Left ventricle myocardium superior (tissue), 1 donor: Measurements from ENCODE around the gene GATC. TPM values are rescaled to one million over a fixed set of nuclear protein-coding genes. Genes with fewer than 3 reads are reported as not detected.

Experiments used
- ATAC-seq: fragments of 200-7000 bp; cut with Tn5 transposase; one replicate; pipeline ENCODE4 v1.9.1; 2020; ENCODE audit warnings: mild to moderate bottlenecking, moderate library complexity
- DNase-seq: peaks from one replicate; pipeline ENCODE4 v3.0.0-alpha.2; 2020
- intact Hi-C: fragments of 100-400 bp; cut with micrococcal nuclease; formaldehyde crosslinking; loops from one replicate; pipeline ENCODE4 v1.11.0; 2022
- long read RNA-seq: library from polyadenylated mRNA; unstranded; transcript quantifications from one replicate; pipeline ENCODE4 v2.0.0, GENCODE V29; 2021
- total RNA-seq: library from RNA; stranded (reverse); fragmentation: NEBNext Ultra II Directional; extraction: Animal tissue kit (Norgen Biotek cat#: 25700); gene quantifications from one replicate; pipeline ENCODE4 v1.2.1, GENCODE V29; 2021
- donor health status: DM: no; HTN: yes; CAD: no; lungs with severe emphysema.

Gene GATC, protein sequence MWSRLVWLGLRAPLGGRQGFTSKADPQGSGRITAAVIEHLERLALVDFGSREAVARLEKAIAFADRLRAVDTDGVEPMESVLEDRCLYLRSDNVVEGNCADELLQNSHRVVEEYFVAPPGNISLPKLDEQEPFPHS
- 13.1 TPM for total RNA-seq
- long read RNA-seq, full-length matches to known transcripts: 7 of 11 reads
- long read RNA-seq, partial matches to known transcripts: 0 of 11 reads
- long read RNA-seq, other reads (novel, unspliced or antisense): 4 of 11 reads

DNA sequence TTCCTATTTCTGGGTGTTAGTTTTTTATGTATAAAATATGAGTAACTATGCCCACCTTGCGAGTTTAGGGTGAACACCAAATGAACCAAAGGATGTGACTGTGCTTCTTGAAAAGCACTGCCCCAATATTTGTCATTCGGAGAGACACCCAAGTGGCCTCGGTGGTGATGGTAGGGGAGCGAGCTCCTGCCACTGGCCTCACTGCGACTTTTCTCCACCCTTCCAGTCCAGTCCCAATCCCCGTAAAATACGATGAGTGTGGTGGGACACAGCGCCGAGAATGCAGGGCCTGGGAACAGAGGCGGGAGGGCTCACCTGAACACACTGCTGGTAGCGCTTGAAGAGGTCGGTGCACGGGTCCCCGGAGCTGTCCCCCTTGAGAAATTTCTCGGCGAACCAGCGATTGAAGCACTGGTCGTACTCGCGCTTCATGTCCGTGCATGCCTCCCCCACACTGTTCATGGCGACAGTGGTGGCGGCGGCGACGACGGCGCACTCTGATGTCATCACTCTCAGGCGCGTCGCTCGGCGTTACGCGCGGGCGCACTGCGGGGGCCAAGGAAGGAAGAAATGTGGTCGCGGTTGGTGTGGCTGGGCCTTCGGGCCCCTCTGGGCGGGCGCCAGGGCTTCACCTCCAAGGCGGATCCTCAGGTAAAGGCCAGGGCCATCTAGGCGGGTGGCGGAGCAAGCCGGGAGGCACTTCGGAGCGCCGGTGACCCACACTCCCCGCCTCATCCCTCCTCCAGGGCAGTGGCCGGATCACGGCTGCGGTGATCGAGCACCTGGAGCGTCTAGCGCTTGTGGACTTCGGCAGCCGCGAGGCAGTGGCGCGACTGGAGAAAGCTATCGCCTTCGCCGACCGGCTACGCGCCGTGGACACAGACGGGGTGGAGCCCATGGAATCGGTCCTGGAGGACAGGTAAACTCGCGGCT is at the start of gene GATC, which contains the start of gene TRIAP1:
Gene GATC, plus strand, starts transcription at position 534 of the 933 bp plus-strand sequence. Its CDS starts 37 bp downstream, at position 571.
Gene TRIAP1, minus strand, starts transcription at position 474 of the 933 bp plus-strand sequence. Its CDS starts 12 bp downstream, at position 462.
- intact Hi-C loops: no loop called here
- DNase-seq: peak; percentile 90
- ATAC-seq: peak; percentile 98

DNA sequence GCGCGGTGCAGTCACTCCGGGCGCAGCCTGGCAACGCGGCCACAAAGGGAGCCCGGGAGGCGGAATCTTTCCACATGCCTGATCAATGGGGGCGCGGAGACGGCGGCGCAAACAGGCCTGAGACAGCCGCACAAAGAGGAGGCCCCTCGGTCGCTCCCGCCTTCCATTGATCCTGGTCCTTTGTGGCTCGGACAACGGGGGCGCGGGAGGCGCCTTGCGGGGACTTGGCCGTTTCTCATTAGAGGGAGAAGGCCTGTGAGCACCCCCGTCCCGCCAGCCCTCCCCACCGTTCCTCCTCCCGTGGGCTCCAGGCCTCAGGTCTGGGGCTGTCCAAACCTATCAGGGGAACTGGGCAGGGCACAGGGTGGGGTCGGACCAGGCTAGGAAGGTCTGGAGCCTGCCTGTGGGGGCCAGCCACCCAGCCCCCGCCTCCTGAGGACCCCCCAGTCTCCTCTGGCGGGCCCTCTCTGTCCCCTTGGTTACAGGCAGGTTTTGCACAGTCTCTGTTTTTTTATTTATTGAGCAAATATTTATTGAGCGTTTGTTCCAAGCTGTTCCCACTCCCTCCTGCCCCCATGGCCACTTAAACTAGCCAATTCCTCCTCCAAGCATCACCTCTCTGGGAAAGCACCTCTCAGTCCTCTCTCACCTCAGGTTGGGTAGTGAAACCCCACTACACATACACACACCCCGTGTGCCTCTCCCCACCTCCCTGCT is 48.3 kb upstream of the GATC start:
- DNase-seq (no peak), ATAC-seq (no peak)
- intact Hi-C loops: no loop called here

DNA sequence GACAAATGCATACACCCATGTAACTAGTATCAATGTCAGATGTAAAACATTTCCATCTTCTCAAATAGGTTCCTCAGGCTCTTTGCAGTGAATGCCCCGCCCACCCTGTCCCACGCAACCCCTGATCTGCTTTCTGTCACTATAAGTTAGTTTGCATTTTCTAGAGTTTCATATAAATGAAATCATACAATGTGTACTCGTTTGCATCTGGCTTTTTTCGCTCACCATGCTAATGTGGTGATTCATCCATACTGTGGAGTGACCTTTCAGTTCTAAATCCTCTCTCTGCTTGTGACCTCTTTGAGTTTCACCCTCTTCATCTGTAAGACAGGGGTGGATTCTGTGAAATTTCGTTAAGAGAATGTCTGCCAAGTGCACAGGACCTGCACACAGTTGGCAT is 46.7 kb upstream of the GATC start:
- DNase-seq (no peak), ATAC-seq (no peak)
- intact Hi-C loops: no loop called here

DNA sequence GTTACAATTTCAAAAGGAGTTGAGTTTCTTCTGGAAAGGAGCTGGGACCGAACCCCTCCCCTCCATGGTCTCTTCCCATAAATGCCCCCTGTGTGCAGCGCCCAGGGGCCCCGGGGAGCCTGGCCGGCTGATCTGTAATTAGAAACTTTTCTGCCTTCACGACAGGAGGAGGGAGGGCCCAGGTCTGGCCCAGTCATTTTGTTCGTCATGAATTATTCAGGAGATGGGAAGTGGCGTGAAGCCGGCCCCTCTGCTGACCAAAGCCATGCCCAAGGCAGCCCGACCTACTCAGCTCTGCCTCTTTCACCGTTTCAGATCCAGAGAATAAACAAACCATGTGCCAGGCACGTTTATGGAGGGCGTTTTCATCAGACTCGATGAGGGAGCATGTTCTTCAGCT is 44.0 kb upstream of the GATC start:
- ATAC-seq (no peak), DNase-seq (no peak)
- intact Hi-C loops: no loop called here

DNA sequence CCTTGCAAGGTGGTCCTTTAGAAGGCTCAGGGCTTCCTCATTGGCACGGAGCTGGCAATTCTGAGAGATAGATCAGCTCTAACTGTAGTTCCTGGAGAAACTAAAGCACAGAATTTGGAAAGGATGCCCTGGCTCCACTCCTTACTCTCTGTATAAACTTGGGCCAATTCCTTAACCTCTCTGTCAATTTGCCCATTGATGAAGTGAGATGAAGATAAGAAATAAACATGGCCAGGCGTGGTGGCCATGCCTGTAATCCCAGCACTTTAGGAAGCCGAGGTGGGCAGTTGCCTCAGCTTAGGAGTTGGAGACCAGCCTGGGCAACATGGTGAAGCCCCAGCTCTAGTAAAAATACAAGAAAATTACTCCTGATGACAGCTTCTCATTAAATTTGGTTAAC is 42.4 kb upstream of the GATC start:
- ATAC-seq: no peak
- no peak for DNase-seq
- intact Hi-C loops: no loop called here

DNA sequence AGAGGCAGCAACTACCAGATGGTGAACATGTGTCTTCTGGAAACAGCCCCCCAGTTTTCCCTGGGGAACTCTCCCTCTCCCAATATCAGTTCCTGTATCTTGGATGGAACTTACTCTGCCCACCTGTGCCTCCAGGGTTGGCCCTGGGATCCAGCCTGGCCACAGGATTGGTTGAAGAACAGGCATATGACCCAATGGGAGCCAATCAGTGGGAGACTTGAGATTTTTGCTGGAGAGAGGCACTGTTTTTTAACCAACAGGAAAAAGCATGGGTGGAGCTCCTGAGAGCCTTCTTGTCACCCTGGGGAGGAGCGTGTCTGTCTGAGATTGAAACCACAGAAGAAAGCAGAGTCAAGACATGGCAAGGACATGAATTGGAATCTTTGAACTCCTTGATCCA is 42.0 kb upstream of the GATC start:
- no peak for ATAC-seq
- intact Hi-C loops: no loop called here
- DNase-seq: no peak

DNA sequence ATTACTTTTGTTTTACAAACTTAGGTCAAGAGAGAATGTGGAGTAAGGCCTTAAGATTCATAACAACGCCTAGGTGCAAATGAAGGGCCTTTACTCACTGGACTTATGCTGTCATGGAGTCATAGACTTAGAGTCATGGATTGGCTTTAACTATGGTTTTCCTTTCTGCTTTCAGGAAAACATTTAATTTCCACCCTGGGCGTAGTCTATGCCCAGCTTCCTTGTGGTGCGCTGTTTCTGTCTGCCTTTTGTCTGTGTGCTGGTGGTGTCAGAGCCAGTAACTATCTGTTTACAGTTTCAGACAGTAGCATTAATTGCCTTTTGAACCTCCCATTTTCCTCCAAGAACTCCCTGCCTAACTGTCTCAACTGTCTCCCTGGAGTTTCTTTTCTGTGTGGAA is 40.2 kb upstream of the GATC start:
- no peak for DNase-seq
- intact Hi-C loops: no loop called here
- ATAC-seq: no peak

DNA sequence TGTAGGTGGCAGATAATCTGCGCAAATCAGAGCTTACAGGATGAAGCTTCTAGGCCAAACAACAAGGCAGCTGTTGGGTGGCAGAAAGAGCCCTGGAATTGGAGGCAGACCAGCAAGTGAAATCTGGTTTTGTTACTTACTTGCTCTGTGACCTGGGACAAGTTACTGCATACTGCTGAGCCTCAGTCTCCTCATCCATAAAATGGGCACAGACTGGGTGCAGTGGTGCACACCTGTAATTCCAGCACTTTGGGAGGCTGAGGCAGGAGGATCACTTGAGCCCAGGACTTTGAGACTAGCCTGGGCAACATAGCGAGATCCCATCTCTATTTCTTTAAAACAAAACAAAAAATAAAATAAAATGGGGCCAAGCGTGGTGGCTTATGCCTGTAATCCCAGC is 39.7 kb upstream of the GATC start:
- ATAC-seq: no peak
- no peak for DNase-seq
- intact Hi-C loops: no loop called here

DNA sequence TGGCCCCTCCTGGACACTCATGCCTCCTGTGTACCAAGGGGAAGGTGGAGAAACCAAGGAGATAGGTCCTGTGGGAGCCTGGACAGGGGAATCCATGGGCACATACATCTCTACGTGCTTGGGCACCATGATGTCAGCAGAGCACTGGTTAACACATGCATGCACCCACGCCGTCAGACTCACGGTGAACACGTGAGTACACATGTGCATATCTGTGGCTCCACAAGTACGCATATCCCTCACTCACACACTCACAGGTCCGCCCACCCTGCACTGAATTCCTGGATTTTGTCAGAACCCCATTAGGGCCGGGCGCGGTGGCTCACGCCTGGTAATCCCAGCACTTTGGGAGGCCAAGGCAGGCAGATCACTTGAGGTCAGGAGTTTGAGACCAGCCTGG is 37.5 kb upstream of the GATC start:
- ATAC-seq (no peak), DNase-seq (no peak)
- intact Hi-C loops: no loop called here

DNA sequence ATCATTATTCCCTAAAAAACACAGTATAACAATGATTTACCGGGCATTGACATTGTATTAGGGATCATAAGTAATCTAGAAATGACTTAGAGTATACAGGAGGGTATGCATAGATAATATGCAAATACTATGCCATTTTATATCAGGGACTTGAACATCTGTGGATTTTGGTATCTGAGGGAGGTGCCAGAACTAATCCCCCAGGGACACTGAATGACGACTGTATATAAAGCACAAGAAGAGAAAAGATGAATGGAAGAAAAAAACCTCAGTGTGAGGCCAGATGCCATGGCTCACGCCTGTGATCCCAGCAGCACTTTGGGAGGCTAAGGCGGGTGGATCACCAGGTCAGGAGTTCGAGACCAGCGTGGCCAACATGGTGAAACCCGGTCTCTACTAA is 33.8 kb upstream of the GATC start:
- no peak for DNase-seq
- intact Hi-C loops: loop anchor here (5.0 kb wide), 1 partner anchor 55 kb away; no protein-coding TSS in a partner anchor
- no peak for ATAC-seq

DNA sequence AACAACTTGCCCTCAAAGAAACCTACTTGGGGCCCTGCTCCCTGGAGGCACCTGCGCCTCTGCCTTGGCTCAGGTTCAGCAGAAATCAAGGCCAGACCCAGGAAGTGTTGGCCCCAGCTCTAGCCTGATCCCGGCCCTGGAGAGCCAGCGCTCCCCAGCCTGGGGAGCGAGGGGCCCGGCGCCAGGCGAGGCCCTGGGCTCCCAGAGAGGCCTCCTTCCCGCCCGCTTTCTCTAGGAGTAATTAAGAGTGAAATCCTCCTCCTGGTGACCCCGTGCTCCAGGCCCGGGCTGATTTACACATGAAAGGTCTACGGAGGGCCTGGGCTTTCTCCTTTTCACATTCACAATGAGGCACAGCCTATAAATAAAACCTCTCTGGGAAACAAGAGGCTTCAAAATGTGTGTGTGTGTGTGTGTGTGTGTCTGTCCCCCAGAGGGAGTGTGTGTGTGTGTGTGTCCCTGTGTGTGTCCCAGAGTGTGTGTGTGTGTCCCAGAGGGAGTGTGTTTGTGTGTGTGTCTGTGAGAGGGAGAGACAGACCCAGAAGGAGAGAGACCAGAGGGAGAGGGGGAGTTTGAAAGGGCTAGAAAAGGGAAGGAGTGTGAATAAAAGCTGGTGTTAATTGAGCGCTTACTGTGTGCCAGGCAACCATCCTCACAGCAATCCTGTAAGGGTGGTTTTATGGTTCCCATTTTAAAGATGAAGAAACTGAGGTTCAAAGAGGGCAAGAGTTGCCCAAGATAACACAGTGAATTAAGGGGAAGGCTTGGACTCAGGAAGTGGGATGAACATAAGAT is 32.1 kb upstream of the GATC start:
- intact Hi-C loops: loop anchor here (5.0 kb wide), 1 partner anchor 57 kb away; no protein-coding TSS in a partner anchor
- DNase-seq: peak; percentile 46
- peak; percentile 89 for ATAC-seq

DNA sequence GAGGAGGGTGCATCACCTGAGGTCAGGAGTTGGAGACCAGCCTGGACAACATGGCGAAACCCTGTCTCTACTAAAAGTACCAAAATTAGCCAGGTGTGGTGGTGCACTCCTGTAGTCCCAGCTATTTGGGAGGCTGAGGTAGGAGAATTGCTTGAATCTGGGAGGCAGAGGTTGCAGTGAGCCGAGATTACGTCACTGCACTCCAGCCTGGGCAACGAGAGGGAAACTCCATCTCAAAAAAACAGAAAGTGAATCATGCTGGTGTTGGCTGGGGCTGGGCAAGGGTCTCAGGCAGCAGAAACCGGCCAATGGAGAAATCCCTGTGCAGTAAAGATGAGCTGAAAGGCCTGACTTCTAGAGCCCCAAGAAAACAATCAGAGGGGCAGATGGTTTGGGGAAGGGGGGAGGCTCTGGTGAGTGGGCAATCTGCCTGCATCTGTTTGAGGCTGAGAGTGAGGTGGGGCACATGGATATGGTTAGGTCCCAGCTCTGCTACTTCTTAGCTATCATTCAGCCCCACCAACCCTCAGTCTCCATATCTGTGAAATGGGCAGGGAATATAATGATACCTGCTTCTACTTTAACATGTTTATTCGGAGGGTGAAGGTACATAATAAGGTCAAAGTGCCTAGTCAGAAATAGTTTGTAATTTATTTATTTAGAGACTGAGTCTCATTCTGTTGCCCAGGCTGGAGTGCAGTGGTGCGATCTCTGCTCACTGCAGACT is 29.6 kb upstream of the GATC start:
- intact Hi-C loops: no loop called here
- ATAC-seq: no peak
- DNase-seq: no peak

DNA sequence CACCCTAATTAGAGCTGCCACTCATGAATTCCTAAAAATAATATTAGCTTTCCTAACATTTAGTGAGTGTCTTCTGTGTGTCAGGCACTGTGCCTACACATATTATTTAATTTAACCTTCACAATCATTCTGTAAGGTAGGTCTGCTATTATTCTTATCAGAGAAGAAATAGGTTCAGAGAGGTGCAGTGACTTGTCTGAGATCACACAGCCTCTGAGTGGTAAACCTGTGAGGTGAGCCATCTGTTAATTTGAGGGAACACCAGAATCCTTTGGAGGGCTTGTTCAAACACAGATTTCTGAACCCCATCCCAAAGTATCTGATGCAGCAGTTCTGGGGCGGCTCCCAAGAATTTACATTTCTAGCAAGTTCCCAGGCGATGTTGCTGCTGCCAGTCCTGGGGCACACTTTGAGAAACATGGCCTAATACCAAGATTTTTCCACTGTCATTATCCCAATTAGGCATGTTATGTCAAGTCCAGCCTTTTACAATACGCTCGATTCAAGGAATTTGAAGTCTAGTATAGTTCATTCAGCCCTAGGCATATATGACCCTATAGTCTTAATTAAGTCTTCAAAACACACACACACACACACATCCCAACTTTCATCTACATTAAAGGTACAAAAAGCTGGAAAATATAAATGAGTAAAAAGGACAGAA is 28.2 kb upstream of the GATC start:
- DNase-seq (no peak), ATAC-seq (no peak)
- intact Hi-C loops: no loop called here

DNA sequence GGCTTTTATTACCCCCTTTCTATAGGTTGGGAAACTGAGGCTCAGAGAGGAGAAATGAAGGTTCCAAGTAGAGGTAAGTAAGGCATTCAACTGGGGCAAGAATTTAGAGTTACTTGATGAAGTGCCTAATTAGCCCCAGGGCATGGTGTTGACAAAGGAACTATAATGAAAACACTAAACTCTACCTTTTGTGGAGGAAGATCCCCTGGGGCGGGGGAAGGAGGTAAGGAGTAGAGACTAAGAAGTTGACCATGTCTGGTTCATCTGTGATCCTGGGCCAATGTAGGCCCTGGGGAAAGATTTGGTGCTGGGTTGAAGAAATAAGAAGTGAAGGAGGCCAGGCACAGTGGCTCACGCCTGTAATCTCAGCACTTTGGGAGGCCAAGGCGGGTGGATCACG is 24.5 kb upstream of the GATC start:
- intact Hi-C loops: no loop called here
- DNase-seq (no peak), ATAC-seq (no peak)

DNA sequence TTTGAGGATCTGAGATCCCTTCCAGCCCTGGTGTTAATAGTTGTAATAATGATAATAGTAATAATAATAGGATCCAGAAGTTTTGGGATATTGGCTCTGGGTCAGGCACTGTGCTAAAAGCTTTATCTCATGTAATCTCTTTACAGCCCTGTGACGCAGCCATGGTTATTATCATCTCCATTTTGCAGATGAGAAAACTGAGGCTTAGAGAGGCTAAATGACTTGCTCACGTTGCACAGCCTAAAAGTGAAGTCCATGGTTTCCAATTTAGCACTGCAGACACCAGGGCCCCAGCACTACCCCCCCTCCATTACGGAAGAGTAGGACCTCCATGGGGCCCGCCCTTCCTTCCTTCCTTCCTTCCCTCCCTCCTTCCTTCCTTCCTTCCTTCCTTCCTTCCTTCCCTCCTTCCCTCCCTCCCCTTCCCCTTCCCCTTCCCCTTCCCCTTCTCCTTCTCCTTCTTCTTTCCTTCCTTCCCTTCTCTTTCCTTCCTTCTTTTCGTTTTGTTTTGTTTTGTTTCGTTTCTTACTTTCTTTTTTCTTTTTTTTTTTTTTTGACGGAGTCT is 23.3 kb upstream of the GATC start:
- intact Hi-C loops: no loop called here
- DNase-seq: no peak
- no peak for ATAC-seq

DNA sequence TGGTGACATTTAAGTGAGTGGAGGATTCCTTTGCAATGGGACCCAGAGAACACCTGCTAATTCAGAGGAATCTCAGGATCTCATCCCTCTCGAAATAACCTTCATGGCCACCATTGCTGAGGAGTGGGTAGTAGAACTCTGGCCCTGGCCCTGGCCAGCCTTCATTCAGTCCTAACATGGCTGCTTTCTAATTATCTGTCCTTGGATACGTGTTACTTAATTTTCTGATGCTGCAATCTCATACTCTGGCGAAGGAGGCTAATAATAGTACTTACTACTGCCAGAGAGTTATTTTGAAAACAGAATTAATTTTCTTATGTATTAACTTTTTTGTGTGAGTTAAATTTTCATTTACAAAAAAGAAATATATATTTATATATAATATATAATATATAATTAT is 20.4 kb upstream of the GATC start:
- intact Hi-C loops: no loop called here
- ATAC-seq (peak; percentile 66), DNase-seq (no peak)

DNA sequence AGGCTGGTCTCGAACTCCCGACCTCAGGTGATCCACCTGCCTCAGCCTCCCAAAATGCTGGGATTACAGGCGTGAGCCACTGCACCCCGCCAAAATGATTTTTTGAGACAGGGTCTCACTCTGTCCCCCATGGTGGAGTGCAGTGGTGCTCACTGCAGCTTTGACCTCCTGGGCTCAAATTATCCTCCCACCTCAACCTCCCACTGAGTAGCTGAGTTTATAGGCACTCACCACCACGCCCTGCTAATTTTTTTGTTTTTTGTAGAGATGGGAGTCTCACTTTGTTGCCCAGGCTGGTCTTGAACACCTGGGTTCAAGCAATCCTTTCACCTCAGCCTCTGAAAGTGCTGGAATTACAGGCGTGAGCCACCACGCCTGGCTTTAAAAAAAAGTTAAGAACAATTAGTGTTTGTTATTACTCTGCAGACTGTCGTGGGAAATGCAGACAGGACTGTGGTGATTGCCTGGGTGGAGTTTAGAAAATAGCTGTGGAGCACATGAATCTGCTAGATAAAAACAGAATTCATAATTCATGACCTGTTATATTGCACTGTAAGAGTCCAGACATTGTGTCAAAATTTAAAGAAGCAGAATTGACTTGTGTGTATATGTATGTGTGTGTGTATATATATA is 17.5 kb upstream of the GATC start:
- ATAC-seq (no peak), DNase-seq (no peak)
- intact Hi-C loops: no loop called here
